Ammon's horn (tissue), 1 donor: ENCODE results near the gene USF2.
"Not testable (repeated sequence)": the region's sequence is repeated elsewhere in the genome, so short reads cannot be mapped to it uniquely, and the experiment has no call there.

Source experiments
- DNase-seq: peaks from one replicate; pipeline ENCODE4 v3.0.0-alpha.2; 2016; ENCODE audit warnings: low spot score

USF2 gene, protein sequence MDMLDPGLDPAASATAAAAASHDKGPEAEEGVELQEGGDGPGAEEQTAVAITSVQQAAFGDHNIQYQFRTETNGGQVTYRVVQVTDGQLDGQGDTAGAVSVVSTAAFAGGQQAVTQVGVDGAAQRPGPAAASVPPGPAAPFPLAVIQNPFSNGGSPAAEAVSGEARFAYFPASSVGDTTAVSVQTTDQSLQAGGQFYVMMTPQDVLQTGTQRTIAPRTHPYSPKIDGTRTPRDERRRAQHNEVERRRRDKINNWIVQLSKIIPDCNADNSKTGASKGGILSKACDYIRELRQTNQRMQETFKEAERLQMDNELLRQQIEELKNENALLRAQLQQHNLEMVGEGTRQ

DNA sequence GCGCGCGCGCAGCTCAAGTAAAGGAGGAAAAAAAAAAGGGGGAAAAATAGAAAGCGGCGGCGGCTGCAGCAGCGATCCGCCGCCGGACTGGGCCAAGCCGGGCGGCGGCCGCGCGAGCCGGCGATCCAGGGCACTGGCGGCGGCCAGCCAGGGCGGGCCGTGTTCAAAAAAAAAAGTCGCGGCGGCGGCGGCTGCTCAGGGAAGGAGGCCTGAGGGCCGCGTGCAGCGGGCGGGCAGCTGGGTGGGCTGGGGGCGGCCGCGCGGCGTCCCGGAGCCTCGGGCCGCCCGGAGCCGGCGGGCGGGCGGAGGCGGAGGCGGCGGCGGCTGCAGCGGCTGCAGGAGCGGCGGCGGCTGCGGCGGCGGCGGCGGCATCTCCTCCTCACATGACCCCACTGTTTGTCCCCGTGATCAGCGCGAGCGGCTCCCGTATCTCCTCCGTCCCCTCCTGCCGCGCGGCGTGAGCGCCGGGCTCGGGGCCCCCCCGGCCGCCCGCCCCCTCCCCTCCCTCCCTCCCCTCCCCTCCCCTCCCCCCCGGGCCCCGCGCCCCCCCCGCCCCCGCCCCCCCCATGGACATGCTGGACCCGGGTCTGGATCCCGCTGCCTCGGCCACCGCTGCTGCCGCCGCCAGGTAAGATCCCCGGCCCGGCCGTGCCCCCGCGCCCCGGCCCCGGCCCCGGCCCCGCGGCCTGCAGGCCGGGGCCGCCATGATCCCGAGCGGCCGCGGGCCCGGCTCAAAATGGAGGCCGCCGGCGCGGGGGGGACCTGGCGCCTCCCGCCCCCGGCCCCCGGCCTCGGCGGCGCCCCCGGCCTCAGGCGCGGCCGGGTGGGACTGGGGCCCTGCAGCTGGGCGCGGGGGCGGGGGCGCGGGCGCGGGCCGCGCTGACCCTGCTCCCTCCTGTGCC, at the start of gene USF2:
USF2 (plus strand) TSS at position 427 of the 902 bp plus-strand sequence; CDS start at position 567, 140 bp downstream.
- peak; percentile 83 for DNase-seq

DNA sequence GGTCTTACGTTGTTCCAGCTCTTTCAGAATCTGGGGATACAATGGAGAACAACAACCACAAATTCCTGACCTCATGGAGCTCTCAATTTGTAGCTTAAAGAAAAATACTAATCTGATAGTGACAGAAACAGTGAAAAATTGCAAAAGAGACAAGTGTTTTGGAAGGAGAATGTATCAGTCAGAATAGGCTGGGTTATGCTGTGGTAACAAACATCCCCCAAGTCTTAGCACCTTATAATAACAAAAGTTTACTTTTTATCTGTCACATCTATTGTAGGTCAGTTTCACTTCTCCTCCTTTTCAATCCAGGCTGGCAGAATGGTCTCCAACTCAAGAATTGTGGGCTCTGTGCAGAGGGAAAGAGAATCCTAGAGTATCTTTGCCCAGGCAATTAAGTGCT, 49.8 kb upstream of the USF2 start:
- no peak for DNase-seq

DNA sequence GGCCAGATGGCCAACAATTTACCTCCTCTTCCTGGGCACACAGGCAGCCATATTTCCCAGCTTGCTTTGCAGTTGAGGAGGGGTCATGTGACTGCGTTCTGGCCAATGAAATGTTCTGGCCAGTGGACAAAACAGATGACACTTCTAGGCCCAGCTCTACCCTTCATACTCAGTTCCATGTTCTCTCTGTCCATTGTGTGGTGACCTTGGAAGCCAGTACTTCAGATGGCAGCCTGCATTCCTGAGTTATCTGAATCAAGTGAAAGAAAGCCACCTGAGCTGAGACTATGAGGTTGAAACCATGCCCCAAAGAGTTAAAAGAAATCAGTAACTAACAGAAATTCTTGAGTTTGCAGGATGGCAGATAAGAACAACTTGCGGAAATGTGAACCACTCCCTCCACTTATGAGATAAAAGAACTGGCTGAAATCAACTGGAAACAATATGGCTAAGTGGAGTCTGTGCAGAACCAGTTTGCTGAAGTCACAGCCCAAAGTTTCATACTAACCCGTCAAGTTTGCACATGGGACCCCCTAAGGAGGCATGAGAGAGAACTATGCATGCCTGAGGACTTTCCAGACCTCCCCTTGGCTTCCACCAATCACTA, 48.3 kb upstream of the USF2 start:
- DNase-seq = no peak

DNA sequence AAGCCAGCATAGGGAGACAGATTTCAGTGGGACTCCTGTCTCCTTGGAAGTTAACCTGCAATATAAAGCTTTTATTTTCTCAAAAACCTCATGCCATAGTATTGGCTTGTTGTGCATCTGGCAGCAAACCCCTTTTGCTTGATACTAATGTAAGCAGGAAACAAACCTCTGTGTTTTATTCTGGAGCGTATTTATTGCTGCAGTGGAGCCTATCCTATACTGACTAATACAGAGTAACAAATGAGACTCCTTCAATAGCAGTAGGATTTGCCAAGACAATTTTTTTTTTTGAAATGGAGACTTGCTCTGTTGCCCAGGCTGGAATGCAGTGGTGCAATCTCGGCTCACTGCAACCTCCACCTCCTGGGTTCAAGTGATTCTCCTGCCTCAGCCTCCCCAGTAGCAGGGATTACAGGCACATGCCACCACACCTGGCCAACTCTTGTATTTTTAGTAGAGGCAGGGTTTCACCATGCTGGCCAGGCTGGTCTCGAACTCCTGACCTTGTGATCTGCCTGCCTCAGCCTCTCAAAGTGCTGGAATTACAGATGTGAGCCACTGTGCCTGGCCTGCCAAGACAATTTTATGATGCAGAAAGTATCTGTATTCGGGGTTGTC, 47.7 kb upstream of the USF2 start:
- not testable (repeated sequence) for DNase-seq

DNA sequence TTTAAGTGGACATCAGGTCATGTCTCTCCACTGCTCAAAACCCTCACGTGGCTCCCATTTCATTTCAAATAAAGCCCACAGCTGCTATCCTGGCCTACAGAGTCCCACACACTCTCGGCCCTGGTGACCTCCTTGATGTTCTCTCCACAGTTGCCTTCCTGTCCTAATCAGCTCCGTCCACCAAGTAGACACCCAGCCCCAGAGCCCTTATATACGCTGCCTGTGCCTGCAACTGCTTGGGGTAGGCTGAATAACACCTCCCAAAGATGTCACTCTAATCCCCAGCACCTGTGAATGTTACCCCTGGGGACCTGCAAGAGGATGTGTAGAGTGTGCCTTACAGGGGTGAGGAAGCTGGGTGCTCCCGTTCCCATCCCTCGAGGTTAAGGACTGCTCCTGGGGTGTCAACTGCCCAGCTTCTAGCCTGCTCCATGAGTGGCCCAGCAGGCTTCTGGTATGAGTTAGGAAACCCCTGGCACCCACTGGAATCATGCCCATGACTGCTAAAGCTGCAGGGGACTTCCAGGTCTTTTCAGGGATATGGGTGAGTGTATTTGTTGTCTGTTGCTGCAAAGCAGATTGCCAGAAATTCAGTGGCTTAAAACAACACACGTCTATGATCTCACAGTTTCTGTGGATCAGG, 46.3 kb upstream of the USF2 start:
- DNase-seq = no peak

DNA sequence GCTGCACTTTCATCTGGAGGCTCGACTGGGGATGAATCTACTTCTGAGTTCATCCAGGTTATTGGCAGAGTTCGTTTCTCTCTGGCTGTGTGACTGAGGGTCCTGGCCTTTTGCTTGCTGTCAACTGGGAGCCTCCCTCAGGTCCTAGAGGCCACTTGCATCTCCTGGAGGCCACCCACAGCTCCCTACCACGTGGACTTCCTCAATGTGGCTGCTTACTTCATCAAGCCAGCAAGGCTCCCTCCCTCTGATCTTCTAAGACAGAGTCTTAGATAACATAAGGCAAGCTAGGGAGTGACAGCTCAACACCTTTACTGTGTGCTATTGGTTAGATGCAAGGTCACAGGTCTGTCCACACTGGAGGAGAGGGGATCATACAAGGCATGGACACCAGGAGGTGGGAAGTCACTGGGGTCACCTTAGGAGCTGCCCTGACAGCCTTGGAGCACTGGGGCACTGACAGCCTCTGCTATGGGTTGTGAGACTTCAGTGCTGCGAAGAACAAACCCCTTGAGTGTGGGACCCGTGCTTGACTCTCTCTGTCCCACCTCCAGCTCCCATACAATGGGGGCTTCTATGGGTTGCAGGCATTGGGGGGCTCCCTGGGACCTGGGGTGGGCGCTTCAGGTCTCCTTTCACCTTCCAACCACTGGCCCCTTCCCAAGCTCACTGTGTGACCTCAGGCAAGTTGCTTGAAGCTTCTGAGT, 45.5 kb upstream of the USF2 start:
- DNase-seq = no peak

DNA sequence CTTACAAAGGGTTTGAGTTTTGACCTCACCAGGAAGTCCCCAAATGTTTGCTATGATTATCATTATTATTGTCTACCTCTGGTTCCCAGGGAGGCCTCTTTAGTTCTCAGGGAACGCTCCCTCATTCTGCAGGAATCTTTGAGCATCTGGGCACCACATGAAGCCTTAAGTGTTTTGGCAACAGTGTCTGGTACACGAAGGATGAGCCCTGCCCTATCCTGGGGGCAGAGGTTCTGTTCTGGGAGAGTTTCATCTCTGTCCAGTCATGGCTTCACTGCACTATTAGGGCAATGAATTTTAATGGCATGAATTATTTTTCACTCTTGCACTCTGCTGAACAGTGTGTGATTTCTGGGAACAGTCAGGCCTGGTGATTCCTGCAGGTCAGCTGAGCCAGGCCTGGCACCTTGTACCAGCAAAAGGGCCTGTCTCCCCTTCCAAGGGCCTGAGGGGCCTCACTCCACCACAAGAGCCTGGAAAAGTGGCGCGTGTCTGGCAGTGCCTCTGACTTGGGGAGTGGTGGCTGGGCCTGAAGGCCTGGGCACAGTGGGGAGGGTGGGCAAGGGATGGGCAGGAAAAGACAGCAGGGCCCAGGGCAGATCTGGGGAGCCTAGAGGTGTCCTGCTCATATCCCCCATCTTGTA, 44.8 kb upstream of the USF2 start:
- no peak for DNase-seq

DNA sequence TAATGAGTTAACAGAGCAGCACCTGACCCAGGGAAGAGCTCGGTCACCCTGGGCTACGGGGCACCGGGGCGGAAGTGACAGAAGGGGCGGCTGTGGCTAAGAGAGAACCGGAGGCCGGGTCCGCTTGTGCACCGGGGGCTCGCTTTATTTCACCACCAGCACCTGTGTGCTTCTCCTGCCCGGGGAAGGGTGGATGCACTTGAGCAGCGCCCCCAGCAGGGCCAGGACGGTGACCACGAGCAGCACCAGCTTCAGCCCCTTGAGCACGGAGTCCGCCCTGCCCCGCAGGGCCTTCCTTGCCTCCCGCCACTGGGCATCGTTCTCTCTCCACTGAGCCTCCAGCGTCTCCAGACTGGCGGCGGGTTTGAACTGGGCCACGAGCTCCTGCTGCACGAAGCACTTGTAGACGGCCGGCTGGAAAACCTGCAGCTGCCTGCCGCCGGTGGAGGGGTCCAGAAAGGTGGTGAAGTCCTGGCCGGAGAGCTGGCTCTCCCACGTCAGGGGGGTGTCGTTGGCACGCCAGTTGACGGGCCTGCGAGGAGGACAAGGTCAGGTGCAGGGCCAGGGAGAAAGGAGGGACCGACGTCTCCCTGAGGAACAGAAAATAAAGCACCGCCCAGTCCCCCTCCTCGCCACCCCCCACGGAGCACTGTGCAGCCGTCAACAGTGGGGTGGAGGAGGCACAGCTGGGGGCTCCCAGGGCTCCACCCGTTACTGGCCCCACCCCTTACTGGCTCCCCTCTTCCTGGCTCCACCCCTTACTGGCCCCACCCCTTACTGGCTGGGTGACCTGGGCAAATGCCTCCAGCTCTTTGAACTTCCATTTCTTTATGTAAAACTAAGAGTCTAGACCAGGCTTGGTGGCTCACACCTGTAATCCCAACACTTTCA, 43.8 kb upstream of the USF2 start:
- DNase-seq = no peak

DNA sequence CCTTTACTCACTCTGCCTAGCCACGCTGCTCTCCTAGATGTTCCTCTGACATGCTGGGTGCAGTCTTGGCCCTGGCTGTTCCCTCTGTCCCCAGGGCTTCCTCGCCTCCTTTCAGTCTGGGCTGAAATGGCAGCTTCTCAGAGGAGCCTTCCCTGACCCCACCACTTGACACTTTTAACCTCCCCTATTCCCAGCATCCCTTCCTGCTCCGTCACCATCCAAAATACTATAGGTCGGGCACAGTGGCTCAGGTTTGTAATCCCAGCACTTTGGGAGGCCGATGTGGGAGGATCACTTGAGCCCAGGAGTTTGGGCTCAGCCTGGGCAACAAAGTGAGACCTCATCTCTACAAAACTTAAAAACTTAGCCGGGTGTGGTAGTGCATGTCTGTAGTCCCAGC, 42.8 kb upstream of the USF2 start:
- no peak for DNase-seq

DNA sequence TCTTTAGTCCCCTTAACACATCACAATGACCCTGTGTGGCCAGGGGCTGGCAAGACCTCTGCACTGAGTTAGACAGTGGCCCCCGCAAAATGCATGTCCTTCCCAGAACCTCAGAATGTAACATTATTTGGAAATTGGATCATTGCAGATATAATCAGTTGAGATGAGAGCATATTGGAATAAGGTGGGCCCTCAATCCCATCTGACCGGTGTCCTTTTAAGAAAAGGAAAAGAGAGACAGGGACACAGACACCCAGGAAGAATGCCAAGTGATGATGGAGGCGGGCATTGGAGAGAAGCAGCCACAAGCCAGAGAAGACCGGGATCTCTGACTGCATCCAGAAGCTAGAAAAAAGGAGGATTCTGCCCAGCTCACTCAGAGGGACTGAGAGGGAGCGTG, 42.0 kb upstream of the USF2 start:
- no peak for DNase-seq

DNA sequence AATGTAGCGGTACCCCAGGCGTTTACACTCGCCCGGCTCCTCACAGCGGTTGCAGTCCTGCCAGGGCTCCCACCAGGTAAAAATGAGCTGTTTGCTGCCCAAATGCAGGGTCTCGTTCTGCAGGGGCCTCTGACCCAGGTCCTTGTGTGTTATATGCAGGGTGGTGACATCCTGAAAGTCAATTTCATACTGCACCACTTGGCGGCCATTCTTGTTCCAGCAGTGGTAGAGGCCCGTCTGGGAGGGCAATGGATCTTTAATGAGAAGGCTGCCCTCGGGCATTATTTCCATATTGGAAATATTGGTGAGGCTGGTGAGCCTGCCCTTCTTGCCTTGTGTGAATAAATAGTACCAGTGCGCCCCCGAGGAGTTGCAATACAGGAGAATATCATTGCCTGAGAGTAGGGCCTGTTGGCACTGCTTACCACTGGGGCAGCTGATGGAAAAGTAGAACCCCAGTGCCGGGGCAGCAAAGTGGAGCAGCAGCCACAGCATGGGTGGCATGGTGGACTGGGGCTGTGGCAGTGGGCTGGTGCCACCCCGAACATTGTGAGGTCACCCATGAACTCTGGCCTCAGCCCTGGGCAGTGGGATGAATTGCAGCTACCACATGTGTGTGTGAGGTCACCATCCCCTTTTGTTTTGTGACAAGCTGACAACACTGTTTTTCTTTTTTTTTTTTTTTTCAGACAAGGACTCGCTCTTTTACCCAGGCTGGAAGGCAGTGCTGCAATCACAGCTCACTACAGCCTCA, 40.4 kb upstream of the USF2 start, which contains the start of gene FAM187B:
FAM187B (minus strand) TSS at position 563 of the 754 bp plus-strand sequence; CDS start at position 504, 59 bp downstream.
- peak; percentile 70 for DNase-seq

DNA sequence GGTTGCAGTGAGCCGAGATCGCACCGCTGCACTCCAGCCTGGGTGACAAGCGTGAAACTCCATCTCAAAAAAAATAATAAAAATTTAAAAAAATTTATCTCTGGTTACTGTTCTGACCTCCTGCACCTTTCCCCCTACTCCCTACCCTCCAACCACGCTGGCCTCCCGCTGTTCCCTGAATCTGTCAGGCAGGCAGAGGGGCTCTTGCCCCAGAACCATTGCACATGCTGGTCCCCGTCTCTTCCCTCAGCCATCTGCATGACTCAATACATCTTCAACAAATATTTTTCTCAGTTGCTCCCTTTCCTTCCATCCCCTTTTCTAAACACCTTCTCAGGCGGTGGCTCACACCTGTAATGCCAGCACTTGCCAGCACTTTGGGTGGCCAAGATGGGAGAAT, 39.2 kb upstream of the USF2 start:
- no peak for DNase-seq

DNA sequence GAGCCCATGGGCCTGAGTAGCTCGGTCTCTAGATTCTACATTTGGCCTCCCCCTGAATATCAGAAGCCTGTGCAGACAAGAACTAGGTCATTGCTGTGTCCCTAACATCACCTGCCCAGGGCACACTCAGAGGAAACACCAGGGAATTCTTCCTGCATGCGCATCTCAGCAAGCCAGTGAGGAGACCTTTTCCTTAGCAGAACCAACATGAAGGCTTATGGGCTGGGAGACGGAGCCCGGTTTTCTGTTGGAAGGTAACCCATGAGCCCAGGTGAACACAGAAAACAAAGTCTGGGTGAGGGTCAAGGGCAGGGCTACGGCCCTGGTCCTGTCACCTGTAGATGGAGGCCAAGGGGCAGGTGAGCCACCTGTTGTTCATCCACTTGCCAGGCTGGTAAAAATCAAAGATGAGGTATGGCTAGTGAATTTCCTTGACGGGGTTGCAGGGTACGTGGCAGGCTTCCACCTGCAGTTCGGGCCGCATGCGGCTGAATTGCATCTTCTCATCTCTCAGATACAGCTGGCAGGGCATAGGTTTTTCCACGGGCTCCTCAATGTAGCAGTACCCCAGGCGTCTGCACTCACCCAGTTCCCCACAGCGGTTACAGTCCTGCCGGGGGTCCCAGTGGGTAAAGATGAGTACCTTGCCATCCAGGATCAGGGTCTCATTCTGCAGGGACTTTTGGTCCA, 36.7 kb upstream of the USF2 start:
- no peak for DNase-seq

DNA sequence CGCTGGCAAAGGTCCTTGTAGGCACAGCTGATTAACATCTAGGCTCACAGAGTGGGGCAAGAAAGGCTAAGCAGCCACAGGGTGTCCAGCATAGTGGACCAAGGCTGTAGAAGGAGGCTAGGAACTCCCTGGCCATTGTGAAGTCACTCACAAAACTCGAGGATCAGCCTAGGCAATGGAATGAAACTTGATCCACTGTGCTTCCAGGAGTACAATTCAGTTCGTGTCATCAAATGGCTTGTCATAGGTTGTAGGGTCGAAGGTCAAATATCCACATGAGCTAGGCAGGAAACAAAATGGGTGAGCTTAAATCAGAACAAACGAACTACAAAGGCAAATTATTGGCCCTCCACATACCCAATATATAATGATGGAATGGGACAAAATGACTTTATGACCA, 35.9 kb upstream of the USF2 start:
- DNase-seq = no peak

DNA sequence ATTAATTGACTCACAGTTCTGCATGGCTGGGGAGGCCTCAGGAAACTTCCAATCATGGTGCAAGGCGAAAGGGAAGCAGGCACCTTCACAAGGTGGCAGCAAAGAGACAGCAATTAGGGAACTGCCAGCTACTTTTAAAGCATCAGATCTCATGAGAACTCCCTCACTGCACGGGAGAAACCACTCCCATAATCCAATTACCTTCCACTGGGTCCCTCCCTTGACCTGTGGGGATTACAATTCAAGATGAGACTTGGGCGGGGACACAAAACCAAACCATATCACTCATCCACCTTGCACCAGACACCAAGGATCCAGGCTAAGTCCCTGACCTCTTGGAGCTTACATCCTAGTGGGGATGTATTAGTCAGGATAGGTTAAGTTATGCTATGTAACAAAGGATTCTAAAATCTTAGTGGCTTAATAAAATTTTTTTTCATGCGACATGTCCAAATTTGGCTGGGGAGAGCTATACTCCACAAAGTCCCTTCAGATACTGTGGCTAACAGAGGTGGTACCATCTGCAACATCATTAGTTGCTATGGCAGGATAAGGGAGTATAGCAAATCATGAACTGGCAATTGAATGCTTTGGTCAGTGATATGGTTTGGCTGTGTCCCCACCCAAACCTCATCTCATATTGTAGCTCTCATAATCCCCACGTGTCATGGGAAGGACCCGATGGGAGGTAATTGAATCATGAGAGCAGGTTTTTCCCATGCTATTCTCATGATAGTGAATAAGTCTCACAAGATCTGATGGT, 31.9 kb upstream of the USF2 start:
- no peak for DNase-seq

DNA sequence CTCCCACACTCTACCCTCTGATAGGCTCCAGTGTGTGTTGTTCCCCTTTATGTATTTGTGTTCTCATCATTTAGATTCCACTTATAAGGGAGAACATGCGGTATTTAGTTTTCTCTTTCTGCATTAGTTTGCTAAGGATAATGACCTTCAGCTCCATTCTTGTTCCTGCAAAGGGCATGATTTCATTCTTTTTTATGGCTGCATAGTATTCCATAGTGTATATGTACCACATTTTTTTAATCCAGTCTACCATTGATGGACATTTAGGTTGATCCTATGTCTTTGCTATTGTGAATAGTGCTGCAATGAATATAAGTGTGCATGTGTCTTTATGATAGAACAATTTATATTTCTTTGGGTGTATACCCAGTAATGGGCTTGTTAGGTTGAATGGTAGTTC, 29.2 kb upstream of the USF2 start:
- not testable (repeated sequence) for DNase-seq

DNA sequence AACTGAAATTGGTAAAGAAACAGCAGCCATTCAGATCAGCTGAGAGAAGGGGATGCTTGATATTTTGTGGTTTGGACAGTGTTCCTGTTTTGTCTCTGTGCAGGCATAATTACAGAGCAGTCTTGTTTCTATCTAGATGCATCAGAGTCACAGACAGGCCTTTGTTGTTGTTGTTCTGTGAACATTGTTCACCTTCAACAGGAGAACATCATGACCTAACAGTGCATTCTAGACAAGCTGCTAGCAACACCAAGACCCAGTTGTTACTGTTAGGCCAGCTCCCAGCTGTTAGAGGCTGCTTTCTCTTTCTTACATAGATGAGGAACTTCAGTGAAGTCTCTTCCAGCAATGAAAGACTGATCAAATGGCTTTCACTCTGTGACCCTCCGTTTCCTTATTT, 28.4 kb upstream of the USF2 start:
- peak; percentile 45 for DNase-seq
